Vagina (tissue), 2 donors: ENCODE measurements around the gene ASPG.

Source experiments
- CTCF ChIP-seq, 3 experiments: fragments of 450-650 bp in 2 of 3; fragments of 200-600 bp in 1 of 3; sonication (generic) in 1 of 3; IDR thresholded peaks; one replicate each; pipeline ENCODE4 v1.5.1; 2017 to 2019; ENCODE audit warnings: antibody characterized with exemption in 3 of 3, mild to moderate bottlenecking in 2 of 3, moderate library complexity in 2 of 3
- POLR2A ChIP-seq, 2 donors: fragments of 450-650 bp; IDR thresholded peaks; one replicate each; pipeline ENCODE4 v1.6.1; 2017; ENCODE audit warnings: antibody characterized with exemption in 2 of 2, mild to moderate bottlenecking in 2 of 2, moderate library complexity in 2 of 2

- no peak for TF ChIP-seq CTCF (IDR thresholded peaks at IDR 0.05)
- no peak for TF ChIP-seq POLR2A (IDR thresholded peaks at IDR 0.05)
Observed at GRCh38 chr14:104142136-104142945, 56.8 kb downstream of the ASPG start.
